Astrocyte of the hippocampus (primary cell): ENCODE data around the gene GJD3.
A peak's percentile ranks its signal among the peaks of the same experiment; 100 is the strongest.

Experiments used
- DNase-seq: peaks from one replicate; pipeline ENCODE4 v3.0.0; 2011; ENCODE audit warnings: low read depth, low spot score

Gene GJD3

DNA sequence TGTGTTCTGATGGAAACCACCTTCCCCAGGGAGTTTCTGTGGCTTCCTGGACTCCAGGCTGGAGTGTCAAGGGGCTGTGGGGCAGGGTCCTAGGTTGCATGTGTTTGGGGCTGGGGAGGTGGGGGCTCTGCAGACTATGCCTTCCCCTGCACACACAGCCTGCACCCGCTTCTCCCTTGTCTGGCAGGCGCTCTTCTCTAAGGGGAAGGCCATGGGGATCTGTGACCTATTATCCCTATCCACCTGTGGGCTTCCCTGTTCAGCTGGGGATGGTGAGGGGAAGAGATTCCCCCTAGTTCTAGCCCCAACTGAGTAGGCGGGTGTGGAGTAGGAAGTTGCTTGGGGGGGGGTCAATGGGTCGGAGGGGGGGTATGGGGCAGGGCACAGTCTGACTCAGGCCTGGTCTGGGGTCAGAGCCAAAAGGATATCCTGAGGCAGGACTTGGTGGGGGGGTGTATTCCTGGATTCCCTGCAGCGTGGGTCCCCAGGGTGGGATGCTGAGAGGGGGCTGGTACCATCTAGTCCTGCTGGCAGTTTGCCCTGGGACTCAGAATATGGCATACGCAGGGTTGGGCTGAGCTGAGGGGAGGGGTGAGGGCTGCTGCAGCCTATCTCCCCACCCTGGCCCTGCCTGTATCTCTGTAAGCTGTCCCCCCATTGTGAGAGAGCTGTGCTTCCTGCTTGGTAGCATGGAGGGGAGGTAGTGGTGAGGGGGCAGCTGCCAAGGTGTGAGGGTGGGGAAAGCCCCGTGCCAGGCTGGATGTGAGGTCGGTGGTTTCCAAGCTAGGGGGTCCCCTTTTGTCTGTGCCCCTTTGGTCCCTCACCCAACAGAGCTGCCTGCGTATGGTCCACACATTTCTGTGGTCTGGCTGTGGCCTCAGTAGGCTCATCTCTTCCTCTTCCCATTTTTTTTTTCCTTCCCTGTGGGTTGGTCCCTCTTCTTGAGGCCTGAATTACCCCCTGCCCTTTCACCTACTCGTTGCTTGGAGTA is 40.9 kb downstream of the GJD3 start:
- DNase-seq = peak; percentile 64

GRCh38 chr17:40322358-40323315 is 41.9 kb downstream of the GJD3 start:
- DNase-seq = peak; percentile 89

DNA sequence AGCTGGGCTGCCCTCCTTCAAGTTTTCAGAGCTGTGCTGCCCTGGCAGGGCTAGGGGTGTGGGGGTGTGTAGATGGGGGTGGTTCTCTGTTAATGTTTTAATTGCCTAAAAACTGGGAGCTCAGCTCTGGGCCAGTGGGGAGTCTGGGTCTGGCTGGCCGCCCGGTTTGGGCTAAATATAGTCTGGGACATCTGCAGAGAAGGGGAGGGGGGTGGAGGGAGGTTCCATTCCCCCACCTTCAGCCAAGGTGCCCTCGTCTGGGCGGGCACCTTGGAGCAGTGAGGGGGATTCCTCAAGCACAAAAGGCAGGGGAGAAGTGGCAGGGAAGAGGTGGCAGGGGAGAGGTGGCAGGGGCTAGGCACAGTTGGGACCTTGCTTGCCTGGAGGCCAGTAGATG is 42.6 kb downstream of the GJD3 start:
- DNase-seq = peak; percentile 25

- no peak for DNase-seq
Observed at GRCh38 chr17:40321524-40321929, 43.0 kb downstream of the GJD3 start.

DNA sequence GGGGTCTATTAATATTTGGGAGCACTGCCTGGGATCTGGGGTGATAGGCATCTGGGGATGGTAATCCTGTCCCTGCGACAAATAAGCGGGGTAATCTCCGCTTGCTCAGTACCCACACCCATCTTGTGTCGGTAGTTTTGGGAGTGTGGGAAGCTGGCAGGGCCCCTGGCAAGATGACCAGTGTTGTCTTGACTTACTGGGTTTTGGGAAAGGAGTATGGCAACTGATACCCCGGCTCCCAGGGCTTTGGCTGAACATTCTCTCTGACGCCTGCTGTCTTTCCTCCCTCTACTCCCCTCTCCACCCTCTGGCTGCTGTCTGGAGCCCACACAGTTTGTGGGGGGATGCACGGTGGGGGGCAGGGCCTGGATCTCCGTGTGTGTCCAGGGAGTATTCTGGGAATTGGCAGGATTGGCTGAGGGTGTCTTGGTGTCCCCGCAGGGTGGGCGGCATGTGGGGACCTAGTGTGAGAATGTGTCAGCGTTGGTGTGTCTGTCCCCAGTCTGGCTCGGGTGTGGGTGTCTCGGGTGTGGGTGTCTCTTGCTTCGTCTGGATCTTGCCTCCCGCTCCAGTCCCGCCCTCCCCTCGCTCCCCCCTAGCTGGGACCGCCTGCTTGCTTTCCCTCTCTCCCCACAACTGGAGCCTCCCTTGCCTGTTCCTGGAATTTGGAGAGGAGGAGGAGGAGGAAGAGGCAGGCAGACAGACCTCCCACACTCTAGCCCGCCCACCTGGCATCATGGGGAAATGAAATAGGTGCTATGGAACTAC is 43.6 kb downstream of the GJD3 start:
- peak; percentile 40 for DNase-seq

- DNase-seq = no peak
Observed at GRCh38 chr17:40319651-40320540, 44.6 kb downstream of the GJD3 start.

- no peak for DNase-seq
Observed at GRCh38 chr17:40318830-40319391, 45.6 kb downstream of the GJD3 start.

DNA sequence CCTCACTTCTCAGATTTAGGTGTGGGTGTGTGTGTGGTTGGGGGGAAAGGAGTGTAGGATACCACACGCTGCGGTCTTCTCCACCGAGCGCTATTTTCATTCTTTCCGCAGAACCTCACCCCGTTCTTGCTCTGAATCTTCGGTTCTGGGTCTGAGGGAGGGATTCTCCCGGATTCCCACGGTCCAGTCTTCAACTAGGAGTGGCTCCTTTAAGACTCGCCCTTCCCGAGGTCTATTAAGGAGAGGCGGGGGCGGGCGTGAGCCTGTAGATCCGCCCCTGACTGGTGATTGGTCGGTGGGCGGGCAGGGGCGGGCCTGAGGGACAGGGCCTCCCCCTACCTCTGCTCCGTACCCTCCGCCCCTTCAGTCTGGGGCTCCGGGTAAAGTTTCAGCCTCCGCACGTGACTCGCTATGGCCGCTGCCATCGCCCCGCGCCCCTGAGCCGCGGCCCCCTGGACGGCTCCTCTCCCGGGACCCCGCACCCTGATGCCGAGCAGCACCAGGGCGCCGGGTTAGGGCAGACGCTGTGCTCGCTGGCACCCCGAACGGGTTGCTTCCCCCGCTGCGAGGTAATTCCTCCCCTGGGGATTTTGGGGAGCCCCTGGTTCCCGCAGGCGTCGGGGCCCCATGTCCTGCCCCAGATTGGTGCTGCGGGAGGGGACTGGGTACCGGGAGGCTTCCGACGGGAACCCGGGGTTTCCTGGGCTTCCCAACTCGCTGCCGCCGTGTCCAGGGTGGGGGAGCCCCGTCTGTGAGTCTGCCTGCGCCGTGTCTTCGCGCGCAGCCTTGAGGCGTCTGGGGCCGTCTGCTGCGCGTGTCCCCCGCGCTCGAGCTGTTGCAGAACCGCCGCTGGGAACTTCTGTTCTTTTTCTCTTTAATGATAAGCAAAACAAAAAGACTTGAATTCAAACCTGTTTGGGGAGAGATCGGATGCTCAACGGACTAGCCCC is 46.4 kb downstream of the GJD3 start:
- DNase-seq = peak; percentile 99

- DNase-seq = peak; percentile 75
Observed at GRCh38 chr17:40317345-40317873, 47.1 kb downstream of the GJD3 start.

- peak; percentile 85 for DNase-seq
Observed at GRCh38 chr17:40316571-40317344, 47.8 kb downstream of the GJD3 start.

DNA sequence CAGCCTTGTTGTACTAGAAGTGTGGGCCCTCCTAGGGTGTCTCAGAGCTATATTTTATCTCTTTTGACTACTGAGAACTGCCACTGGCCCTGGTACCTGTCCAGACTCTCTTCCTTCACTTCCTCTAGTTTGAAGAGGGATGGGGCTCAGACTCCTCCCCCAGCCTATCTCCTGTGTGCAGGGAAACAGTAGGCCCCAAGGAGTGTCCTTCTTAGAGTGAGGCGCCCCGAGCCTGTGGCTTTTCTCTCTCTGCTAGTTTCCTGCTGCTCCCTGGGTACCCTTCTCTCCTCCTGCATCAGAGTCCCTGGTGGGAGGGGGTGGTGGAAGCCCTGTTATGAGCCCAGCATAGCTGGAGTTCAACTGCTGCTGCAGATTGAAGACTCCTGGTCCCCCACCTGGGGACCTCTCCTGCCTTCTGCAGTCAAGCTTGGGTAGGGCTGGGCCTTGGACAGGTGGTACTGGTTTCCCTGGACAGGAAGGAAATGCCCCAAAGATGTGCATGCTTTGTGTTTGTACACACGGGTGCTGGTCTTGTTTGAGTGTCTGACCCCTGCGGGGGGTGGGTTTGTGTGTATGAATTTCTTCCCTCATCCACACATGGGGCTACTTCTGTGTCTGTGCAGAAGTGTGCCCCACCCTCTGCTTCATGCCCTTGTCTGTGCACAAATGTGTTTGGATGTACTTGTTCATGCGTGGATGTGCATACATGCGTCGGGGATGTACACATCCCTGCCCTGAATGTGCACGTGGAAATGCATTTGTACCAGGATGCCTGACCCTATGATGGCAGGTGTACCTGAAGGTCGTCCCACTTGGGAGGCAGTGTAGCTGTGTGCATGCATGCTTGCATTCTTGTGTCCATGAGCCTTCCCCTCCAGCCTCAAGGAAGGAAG is 48.6 kb downstream of the GJD3 start:
- no peak for DNase-seq

- DNase-seq = no peak
Observed at GRCh38 chr17:40315206-40315605, 49.3 kb downstream of the GJD3 start.

GRCh38 chr17:40314584-40314956 is 50.0 kb downstream of the GJD3 start:
- peak; percentile 97 for DNase-seq

GRCh38 chr17:40313668-40314583 is 50.6 kb downstream of the GJD3 start:
- no peak for DNase-seq
